Measurements from ENCODE around the gene PROZ. TPM values are rescaled to one million over a fixed set of nuclear protein-coding genes. Genes with fewer than 3 reads are reported as not detected.

Gene PROZ
- total and polyA plus RNA-seq, 2 experiments from 2014 or later, result not detected

DNA sequence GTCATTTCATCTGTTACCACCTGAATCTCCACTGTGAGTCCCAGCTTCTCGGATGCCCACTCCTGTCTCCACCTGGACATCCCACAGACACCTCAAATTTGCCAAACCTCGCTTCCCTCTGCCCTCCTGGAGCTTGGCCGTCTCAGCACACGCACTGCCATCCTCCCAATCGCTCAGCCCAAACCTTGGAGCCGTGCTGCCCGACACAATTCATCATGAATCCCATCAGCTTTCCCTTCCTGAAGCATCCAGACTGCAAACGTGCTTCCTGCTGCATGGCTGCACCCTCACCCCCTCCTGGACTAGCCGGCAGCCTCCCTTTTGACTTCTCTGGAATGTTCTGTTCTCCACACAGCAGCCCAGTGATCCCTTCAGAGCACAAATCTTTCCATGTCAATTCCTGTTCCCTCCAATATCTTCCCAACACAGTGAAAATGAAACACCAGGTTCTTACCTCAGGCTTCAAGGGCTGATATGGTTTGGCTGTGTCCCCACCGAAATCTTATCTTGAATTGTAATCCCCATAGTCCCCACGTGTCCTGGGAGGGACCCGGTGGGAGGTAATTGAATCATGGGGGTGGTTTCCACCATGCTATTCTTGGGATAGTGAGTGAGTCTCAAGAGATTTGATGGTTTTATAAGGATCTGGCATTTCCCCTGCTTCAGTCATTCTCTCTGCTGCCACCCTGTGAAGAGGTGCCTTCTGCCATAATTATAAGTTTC, 1.1 kb upstream of the PROZ start:
- H3K4me1 ChIP-seq (ENCODE audit: insufficient read depth), result peaks cover 3% of the 10 kb centered on the region; the same call in 1 of the 2 replicates
- no peak overlapping the region for H3K4me3 ChIP-seq
- peaks cover 8% of the 10 kb centered on the region; the same call in 1 of the 2 replicates for H3F3A ChIP-seq (ENCODE audit: insufficient read depth)
- H3K27me3 ChIP-seq (replicated peaks; ENCODE audit: insufficient read depth), result no peaks in the 10 kb centered on the region; the same call in 1 of the 2 replicates
- no peaks in the 10 kb centered on the region for H3K36me3 ChIP-seq (ENCODE audit: low read depth)
- no peak overlapping the region for H3K4me2 ChIP-seq (ENCODE audit: unreplicated experiment)
- no peak for DNase-seq
- H2AFZ ChIP-seq, result no peak overlapping the region
- H3K9me3 ChIP-seq (ENCODE audit: low read depth), result no peaks in the 10 kb centered on the region
- TF ChIP-seq EZH2phosphoT487 (IDR thresholded peaks at IDR 0.05; ENCODE audit: insufficient read depth, low read depth) (no peak), EZH2 (IDR thresholded peaks at IDR 0.05; ENCODE audit: insufficient read depth, poor library complexity, severe bottlenecking) (no peak)
- no peaks in the 10 kb centered on the region for H3K79me2 ChIP-seq (ENCODE audit: insufficient read depth)
- H3K27ac ChIP-seq, result no peak overlapping the region
- H3K9ac ChIP-seq, result no peak overlapping the region
- H3K9me2 ChIP-seq (ENCODE audit: insufficient read depth), result no peaks in the 10 kb centered on the region
- no peaks in the 10 kb centered on the region for H4K20me1 ChIP-seq (ENCODE audit: insufficient read depth)
- in situ Hi-C loops (cut with MboI), result no loop called here
- 59 to 60% methylated on average over 12 of the region's 12 CpGs for WGBS, 2 experiments (ENCODE audit: low coverage in 1 of 2, low lambda C conversion rate in 2 of 2, missing lambda C conversion rate in 2 of 2)

GRCh38 chr13:113158946-113159345, 498 bp downstream of the PROZ start:
- no peak overlapping the region for H3K9ac ChIP-seq
- no peaks in the 10 kb centered on the region; the same call in none of the 2 replicates for H3K27me3 ChIP-seq (replicated peaks; ENCODE audit: insufficient read depth)
- no peak for DNase-seq
- 25 to 38% methylated on average over 4 to 7 of the region's 7 CpGs for WGBS, 2 experiments (ENCODE audit: low coverage in 1 of 2, low lambda C conversion rate in 2 of 2, missing lambda C conversion rate in 2 of 2)
- H3K36me3 ChIP-seq (ENCODE audit: low read depth), result no peaks in the 10 kb centered on the region
- no peaks in the 10 kb centered on the region for H3K9me3 ChIP-seq (ENCODE audit: low read depth)
- no peaks in the 10 kb centered on the region for H3K4me1 ChIP-seq (ENCODE audit: insufficient read depth)
- H2AFZ ChIP-seq, result no peak overlapping the region
- H3K4me2 ChIP-seq (ENCODE audit: unreplicated experiment), result no peak overlapping the region
- H3K27ac ChIP-seq, result no peak overlapping the region
- in situ Hi-C loops (cut with MboI), result no loop called here
- no peak overlapping the region for H3K4me3 ChIP-seq
- no peaks in the 10 kb centered on the region for H3K79me2 ChIP-seq (ENCODE audit: insufficient read depth)
- no peaks in the 10 kb centered on the region for H4K20me1 ChIP-seq (ENCODE audit: insufficient read depth)
- no peak for TF ChIP-seq EZH2 (IDR thresholded peaks at IDR 0.05; ENCODE audit: insufficient read depth, poor library complexity, severe bottlenecking)
- TF ChIP-seq EZH2phosphoT487 (IDR thresholded peaks at IDR 0.05; ENCODE audit: insufficient read depth, low read depth), result no peak
- H3K9me2 ChIP-seq (ENCODE audit: insufficient read depth), result no peaks in the 10 kb centered on the region
- peaks cover 8% of the 10 kb centered on the region; the same call in 1 of the 2 replicates for H3F3A ChIP-seq (ENCODE audit: insufficient read depth)

- Histone ChIP-seq H3K9me3 (ENCODE audit: low read depth) (no peaks in the 10 kb centered on the region), H4K20me1 (ENCODE audit: insufficient read depth) (no peaks in the 10 kb centered on the region), H3K36me3 (ENCODE audit: low read depth) (no peaks in the 10 kb centered on the region), H3K4me2 (ENCODE audit: unreplicated experiment) (no peak overlapping the region), H3K9ac (no peak overlapping the region), H3K79me2 (ENCODE audit: insufficient read depth) (no peaks in the 10 kb centered on the region), H3K4me1 (ENCODE audit: insufficient read depth) (no peaks in the 10 kb centered on the region), H3K9me2 (ENCODE audit: insufficient read depth) (no peaks in the 10 kb centered on the region), H3K27ac (no peak overlapping the region), H2AFZ (no peak overlapping the region), H3K27me3 (replicated peaks; ENCODE audit: insufficient read depth) (no peaks in the 10 kb centered on the region; the same call in none of the 2 replicates), H3F3A (ENCODE audit: insufficient read depth) (peaks cover 8% of the 10 kb centered on the region; the same call in 1 of the 2 replicates), H3K4me3 (no peak overlapping the region)
- WGBS, 2 experiments (ENCODE audit: low coverage in 1 of 2, low lambda C conversion rate in 2 of 2, missing lambda C conversion rate in 2 of 2), result 72 to 74% methylated on average over 19 to 20 of the region's 20 CpGs
- no peak for DNase-seq
- in situ Hi-C loops (cut with MboI), result no loop called here
- TF ChIP-seq EZH2phosphoT487 (IDR thresholded peaks at IDR 0.05; ENCODE audit: insufficient read depth, low read depth) (no peak), EZH2 (IDR thresholded peaks at IDR 0.05; ENCODE audit: insufficient read depth, poor library complexity, severe bottlenecking) (no peak)
Observed at GRCh38 chr13:113159701-113160100, 1.3 kb downstream of the PROZ start.

DNA sequence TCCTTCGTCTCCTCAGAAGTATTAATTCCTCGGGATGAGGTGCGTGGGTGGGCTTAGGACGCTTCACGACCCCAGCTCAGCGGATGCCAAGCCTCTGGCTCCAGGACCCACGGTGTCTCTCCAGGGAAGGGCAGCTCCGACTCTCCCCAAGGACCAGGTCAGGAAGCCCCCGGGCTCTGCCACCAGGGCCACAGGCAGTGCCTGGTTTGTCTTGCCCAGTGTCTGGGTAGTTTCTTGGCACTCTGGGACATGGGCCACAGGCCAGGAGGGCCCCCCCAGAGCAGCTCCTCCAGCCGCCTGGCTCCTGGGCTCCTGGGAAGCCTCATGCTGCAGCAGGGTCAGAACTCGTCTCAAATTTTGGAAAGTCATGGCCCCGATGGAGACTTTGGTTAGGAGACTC, 2.5 kb downstream of the PROZ start:
- H3K4me3 ChIP-seq, result no peak overlapping the region
- 62 to 65% methylated on average over 12 of the region's 12 CpGs for WGBS, 2 experiments (ENCODE audit: low coverage in 1 of 2, low lambda C conversion rate in 2 of 2, missing lambda C conversion rate in 2 of 2)
- no peaks in the 10 kb centered on the region for H4K20me1 ChIP-seq (ENCODE audit: insufficient read depth)
- no peaks in the 10 kb centered on the region for H3K79me2 ChIP-seq (ENCODE audit: insufficient read depth)
- H3K36me3 ChIP-seq (ENCODE audit: low read depth), result no peaks in the 10 kb centered on the region
- H3K4me1 ChIP-seq (ENCODE audit: insufficient read depth), result no peaks in the 10 kb centered on the region
- H3F3A ChIP-seq (ENCODE audit: insufficient read depth), result no peaks in the 10 kb centered on the region
- H3K4me2 ChIP-seq (ENCODE audit: unreplicated experiment), result no peak overlapping the region
- no peak overlapping the region for H2AFZ ChIP-seq
- DNase-seq, result no peak
- H3K9me3 ChIP-seq (ENCODE audit: low read depth), result no peaks in the 10 kb centered on the region
- TF ChIP-seq EZH2phosphoT487 (IDR thresholded peaks at IDR 0.05; ENCODE audit: insufficient read depth, low read depth) (no peak), EZH2 (IDR thresholded peaks at IDR 0.05; ENCODE audit: insufficient read depth, poor library complexity, severe bottlenecking) (no peak)
- H3K27ac ChIP-seq, result no peak overlapping the region
- no peaks in the 10 kb centered on the region; the same call in none of the 2 replicates for H3K27me3 ChIP-seq (replicated peaks; ENCODE audit: insufficient read depth)
- no peaks in the 10 kb centered on the region for H3K9me2 ChIP-seq (ENCODE audit: insufficient read depth)
- in situ Hi-C loops (cut with MboI), result no loop called here
- H3K9ac ChIP-seq, result no peak overlapping the region
